ENCODE measurements around the gene GALNT17.

- TF ChIP-seq CTCF (IDR thresholded peaks at IDR 0.05) (no peak), POLR2AphosphoS5 (IDR thresholded peaks at IDR 0.05) (no peak)
These were observed 421.4 kb downstream of the GALNT17 start for GRCh38 chr7:71553306-71553705.

Data from prostate gland (tissue), 2 donors.